ENCODE measurements around the gene ATP8A1.

- TF ChIP-seq CTCF (IDR thresholded peaks at IDR 0.05; ENCODE audit: poor library complexity, severe bottlenecking), result no peak
- TF ChIP-seq TAF1 (IDR thresholded peaks at IDR 0.05; ENCODE audit: low read depth), result no peak
- TF ChIP-seq POLR2AphosphoS5 (IDR thresholded peaks at IDR 0.05), result no peak
- no peak for TF ChIP-seq EZH2 (IDR thresholded peaks at IDR 0.05; ENCODE audit: borderline replicate concordance, insufficient read depth, low read length, poor library complexity, severe bottlenecking)
Measured at GRCh38 chr4:42637104-42637503, 19.8 kb downstream of the ATP8A1 start.
